Kasumi-1 (cell line): ENCODE measurements around the gene VWF.

Experiments used
- DNase-seq, 2 experiments: peaks; one replicate each; lab custom pipeline; 2025; lab: John Stamatoyannopoulos, UW

Gene VWF

GRCh38 chr12:5977556-5977955, 146.9 kb downstream of the VWF start:
- DNase-seq: no peak

DNA sequence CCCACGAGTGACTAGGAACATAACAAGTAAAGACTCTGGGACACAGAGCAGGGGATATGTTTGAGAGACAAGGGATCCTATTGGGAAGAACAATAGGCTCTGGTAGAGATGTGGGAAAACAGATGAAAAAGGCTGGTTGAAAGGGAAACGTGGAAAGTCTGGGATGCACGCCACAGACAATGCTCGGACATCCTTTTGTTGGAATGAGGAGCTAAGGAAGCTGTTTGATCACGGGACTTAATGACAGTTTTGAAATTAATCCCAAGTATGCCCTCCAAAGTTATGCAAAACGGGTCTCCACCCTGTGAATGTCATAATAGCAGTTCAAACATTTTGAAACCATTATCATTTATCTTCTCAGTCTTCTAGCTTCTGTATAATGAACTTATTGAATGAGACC, 147.8 kb downstream of the VWF start:
- DNase-seq: no peak

DNA sequence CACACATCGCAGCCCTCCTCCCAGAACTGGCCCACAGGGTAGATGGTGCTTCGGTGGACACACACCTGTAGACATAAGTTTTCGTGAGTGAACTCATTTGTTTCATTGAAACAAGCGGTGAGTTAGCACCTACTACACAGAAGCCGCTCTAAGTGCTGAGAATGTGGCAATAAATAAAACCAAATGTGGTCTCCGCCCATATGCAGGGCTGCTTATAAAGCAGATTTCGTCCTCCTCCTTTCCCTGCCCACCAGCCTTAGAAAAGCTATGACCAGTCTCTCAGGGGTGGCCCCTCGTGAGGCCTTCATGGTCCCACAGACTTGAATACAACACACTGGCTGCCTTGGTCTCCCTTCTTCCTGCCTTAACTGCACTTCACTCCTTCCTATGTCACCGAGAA, 148.3 kb downstream of the VWF start:
- DNase-seq: no peak

- DNase-seq: no peak
These were observed 150.9 kb downstream of the VWF start for GRCh38 chr12:5973461-5974115.

DNA sequence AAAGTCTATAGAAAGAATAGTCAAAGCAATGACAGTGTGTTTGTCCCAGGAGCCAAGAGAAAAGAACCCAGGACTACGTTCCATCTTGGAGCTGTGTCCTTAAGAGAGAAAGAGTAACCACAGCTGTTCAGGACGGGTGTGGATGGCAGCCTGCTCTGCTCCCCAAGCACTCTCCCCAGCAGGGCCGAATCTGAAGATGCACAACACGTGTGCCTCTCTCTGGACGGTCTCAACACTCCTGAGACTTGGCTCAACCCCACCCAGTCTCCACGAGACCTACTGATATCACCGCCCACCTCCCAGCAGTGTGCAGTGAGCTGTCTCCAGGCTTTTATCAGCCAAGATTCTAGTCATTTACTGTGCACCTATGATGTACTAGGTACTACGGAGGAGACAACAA, 152.1 kb downstream of the VWF start:
- no peak for DNase-seq

DNA sequence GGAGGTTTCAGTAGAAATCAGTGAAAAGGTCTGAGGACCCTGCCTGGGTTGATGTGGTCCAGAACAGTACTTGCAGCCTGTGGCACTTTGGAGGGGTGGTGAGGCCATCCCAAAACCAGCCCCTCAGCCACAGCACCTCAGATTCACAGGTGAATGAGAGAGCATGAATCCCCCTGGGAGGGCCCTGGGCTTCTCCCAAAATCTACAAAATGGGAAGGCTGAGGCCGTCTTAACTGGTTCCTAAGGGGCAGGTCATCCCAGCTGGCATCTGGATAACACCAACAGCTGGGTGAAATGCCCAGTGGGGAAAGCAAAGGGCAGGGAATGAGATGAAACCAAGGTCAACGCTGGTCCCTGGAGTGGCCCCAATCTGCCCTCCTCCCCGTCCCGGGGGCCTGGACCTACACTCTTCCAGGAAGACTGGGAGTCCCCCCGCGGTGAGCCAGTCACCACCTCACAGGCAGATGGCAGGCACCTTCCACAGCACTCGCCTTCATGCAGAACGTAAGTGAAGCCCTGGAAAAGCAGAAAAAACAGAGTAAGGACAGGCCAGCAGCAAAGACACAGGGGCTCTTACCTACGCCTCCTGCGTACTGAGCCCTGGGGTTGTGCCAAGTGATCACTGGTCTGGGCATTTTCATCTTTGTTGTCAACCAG, 153.1 kb downstream of the VWF start:
- DNase-seq: no peak

- no peak for DNase-seq
These were observed 154.3 kb downstream of the VWF start for GRCh38 chr12:5969974-5970690.

DNA sequence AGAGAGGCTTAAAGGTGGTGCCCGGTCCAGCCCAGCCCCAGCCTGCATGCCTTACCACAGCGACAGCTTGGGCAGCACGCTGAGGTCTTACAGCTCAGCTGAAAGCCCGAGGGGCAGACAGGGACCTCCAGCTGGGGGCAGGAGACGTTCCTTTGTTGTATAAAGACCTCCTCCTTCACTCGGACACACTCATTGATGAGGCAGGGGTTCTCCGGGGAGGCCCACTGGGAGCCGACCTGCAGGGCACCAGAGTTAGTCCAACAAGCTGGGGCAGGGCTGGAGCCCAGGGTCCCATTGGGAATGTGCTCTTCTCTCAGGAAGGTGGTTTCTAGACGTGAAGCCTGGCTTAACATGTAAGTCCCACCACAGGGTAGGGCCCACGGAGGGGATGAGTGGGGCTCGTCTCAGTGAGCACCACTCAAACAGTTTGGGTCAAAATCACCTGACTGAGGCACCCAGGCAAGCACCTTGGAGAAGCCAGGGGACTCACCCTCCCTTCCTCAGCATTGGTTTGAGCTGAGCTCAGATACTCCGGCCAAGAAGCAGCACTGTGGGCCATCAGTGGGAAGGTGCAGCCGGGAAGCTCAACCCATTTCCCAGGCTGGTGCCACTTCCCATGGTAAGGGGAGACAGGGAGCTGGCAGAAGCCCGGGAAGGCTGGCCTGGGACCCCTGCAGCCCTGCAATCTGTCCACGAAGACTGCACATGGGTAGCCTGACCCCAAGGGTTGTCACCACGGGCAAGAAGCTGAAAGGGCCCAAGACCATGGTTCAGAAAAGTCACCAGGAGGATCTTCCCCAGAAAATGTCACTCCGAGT, 155.1 kb downstream of the VWF start:
- DNase-seq: no peak

- no peak for DNase-seq
These were observed 156.6 kb downstream of the VWF start for GRCh38 chr12:5967645-5968415.

GRCh38 chr12:5966486-5967095, 157.9 kb downstream of the VWF start:
- DNase-seq: no peak

DNA sequence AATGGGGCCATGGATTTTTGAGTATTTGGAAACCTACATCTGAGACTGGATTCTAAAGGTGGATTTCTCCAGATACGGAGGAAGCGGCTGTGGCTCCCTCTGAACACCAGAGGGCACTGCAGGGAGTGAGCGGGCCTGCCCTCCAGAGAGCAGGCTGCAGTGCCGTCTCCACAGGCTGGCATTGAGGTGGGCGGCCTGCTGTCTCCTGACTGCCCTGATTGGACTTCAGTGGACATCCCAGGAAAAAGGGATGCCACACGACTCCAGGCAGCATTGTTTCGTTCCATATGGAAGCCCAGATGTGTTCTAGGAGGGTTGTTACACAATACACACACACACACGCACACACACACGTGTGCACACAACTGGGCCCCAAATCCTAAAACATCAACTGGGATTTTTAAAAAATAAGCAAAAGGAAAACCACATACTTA, 158.5 kb downstream of the VWF start:
- DNase-seq: peak; percentile 12 to 35

GRCh38 chr12:5964913-5965900, 159.3 kb downstream of the VWF start:
- no peak for DNase-seq

- DNase-seq: no peak
These were observed 161.0 kb downstream of the VWF start for GRCh38 chr12:5963515-5963914.

- no peak for DNase-seq
These were observed 163.7 kb downstream of the VWF start for GRCh38 chr12:5960783-5961182.

- no peak for DNase-seq
These were observed 167.5 kb downstream of the VWF start for GRCh38 chr12:5956987-5957386.

DNA sequence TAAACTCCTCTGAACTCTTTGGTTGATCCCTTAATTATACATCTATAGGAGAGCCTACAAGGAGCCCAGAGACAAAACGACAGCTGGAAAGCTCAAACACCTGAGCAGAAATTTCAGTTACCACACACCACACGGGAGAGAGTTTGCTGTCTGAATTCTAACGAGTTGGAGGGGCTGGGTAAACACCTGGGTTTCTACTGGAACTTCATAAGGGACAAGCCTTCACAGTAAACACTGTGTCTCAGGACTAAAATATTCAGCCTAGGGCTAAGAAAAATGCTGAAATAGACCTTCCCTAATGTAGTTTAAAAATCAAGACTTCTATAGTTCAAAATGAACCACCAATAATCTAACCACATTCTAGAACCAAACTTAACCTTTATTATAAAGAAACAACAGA, 169.8 kb downstream of the VWF start:
- DNase-seq: no peak

GRCh38 chr12:5953835-5954586, 170.5 kb downstream of the VWF start:
- DNase-seq: no peak

GRCh38 chr12:5952031-5952430, 172.4 kb downstream of the VWF start:
- no peak for DNase-seq

- DNase-seq: no peak
These were observed 175.8 kb downstream of the VWF start for GRCh38 chr12:5948696-5949095.
